GM18907 (cell line): ENCODE results near the gene MTM1.

ENCODE experiments used
- ATAC-seq: cut with Tn5 transposase; IDR thresholded peaks from one replicate; pipeline ENCODE4 v1.9.1; 2021; ENCODE audit warnings: mild to moderate bottlenecking, moderate library complexity; ENCODE audit not compliant: unreplicated experiment

MTM1 gene

DNA sequence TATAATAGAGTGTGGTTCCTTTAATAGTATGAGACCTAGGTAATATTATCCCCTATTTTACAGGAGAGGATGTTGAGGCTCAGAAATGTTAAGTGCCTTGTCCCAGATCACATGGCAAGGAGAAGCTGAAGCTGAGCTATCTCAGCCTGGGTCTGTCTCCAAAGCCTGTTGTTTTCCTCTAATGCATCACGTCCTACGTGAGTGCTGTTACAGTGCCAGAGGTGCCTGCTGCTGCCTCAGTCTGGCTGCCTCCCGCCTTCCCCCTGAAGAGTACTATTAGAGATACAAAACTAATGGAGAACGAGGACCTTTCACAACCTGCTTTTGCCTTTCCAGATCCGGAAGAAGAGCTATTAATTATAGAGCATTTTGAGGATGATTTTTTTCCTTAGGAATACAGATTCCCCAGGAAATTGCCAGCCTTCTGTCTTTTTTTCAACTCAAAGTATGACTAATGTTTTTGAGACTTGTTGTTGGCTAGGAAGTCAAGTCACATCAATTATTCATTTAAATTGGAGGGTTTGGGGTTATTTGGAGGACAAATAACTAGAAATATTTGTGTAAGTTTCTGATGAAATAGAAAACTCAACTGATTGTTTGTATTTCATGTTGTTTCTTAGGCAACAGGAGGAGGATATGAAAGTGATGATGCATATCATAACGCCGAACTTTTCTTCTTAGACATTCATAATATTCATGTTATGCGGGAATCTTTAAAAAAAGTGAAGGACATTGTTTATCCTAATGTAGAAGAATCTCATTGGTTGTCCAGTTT, 80.9 kb downstream of the MTM1 start:
- ATAC-seq = no peak

DNA sequence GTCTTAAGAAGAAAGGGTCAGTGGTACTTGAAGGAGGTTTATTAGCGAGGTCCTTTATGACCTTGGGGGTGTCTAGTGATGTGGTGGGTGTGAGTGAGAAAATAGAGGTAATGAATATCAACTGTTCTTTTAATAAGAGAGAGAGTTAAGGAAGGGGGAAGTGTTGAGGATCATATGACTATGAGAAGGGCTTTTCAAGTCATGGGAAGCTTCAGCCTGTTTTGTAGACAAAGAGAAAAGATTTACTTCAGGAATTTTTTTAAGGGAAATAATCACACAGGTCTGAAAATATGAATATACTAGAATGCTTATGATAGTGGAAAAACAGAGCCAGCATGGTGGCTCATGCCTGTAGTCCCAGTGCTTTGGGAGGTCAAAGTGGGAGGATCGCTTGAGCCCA, 83.5 kb downstream of the MTM1 start:
- no peak for ATAC-seq

DNA sequence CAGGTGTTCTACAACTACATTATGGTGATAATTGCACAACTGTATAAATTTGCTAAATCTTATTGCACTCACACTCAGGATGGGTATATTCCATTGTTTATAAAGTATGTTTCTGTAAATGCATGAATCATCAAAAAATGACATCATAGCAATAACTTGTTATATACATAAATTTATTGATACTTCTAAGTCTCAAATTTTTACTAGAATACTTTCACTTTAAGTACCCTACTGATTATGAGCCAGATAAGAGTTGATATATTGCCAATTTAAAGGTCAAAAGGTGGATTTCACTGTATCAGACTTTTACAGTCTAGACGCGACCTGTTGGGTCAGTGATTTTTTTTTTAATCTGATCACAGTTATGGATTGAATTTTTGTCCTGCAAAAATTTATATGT, 87.4 kb downstream of the MTM1 start:
- ATAC-seq = no peak

DNA sequence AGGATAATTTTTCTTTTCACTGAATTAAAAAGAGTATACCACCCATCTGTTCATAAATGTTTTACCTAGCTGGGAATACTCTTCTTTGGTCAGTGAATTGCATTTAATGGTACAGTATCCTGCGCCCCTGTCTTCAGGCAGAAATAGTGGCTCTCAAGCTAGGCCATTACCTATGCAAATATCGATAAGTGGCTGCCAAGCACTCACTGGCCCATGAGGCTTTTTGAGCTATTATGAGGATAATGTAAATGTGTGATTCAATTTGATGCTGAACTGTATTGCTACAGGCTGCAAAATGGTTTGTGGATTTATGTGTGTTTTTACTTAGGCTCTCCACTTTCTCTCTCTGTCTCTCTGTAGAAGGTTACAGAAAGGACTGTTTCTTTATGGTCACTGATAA, 94.7 kb downstream of the MTM1 start:
- no peak for ATAC-seq

DNA sequence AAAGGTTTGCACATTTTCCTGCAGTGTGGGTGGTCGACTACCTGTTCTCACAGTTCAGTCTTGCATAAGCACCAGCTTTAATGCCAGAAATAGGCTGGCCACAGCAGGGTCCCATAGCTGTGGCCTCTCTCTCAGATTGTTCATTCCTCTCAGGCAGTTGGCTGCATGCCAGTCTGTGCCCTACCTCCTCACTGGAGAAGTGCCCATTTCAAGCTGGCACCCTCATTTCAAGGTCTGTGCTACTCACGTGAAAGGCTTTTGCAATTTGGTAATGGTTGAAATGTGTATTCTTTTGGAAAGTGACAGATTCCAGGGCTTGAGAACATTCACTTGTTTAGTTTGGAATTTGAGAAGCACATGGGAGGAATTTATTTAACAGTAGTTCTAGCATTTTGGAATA, 95.9 kb downstream of the MTM1 start:
- ATAC-seq = no peak

DNA sequence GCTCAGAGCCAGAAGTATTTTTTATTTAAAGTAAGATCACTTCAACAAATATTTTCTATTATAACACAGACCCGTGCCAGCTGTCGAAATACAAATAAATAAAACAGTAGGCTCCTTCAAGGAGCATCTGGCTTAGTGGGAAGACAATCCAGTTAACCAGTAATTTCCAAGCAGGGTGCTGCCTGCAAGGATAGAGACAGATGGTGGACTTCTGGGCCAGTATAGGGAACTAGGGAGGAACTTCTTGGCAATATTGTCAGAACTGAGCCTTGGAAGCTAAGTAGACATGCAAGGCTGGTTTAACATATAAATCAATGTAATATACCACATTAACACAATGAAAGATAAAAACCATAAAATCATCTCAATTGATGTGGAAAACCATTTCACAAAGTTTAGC, 107.8 kb downstream of the MTM1 start:
- no peak for ATAC-seq

DNA sequence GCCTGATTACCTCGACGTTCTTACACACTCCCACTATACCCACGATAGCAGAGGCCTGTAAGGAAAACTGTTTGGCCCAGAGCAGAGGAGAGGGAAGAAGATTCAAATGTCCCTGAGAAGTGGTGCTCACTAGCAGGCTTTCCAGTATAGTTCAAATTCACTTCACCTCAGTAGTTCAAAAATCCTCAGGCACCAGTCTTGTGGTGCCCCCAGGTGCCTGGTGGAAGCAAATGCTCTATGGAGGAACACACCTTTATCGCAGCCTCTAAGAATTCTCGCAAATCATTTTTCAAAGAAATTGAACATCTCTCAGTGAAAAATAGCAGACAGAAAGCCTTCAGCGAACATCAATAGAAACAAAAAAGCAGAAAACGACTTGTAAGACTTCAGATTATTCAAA, 112.6 kb downstream of the MTM1 start:
- no peak for ATAC-seq

DNA sequence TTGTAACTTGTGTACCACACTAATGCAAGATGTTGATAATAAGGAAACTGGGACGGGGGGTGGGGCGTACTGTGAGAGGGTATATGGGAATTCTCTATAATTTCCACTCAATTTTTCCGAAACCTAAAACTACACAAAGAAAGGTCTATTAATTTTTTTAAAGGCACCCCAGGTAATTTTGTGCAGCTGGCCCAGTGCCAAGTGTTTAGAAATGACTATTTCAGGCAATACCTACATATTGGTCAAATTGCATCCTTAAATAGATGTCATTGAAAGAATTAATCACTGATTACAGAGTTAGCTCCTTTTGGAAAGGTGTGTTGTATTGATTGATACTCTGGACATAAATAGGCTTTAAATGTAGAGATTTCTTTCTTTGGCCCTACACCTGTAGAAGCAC, 114.7 kb downstream of the MTM1 start:
- no peak for ATAC-seq

DNA sequence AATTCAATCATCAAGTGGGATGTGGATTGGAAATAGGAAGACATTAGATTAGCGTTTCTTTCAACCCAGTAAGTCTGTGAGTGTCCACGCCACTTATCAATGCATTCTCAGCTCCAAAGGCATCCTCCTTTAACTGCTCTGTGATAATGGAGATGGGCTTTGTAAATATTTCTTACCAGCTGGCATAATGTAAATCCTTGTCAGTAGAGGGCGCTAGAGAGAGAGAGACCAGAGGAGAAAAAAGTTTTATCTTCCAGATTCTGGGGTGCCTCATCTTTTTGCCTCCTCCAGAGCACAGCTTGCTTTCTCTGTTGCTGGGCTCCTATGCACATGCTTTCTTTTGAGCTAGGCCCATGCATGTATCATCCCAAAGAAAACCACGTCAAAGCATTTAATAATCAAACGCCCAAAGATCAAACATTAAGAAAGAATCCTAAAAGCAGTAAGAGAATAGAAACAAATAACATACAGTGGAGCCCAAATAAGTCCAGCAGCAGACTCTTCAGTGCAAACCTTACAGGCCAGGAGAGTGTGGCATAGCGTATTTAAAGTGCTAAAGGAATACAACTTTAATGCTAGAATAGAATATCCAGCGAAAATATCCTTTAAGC, 115.2 kb downstream of the MTM1 start:
- no peak for ATAC-seq

DNA sequence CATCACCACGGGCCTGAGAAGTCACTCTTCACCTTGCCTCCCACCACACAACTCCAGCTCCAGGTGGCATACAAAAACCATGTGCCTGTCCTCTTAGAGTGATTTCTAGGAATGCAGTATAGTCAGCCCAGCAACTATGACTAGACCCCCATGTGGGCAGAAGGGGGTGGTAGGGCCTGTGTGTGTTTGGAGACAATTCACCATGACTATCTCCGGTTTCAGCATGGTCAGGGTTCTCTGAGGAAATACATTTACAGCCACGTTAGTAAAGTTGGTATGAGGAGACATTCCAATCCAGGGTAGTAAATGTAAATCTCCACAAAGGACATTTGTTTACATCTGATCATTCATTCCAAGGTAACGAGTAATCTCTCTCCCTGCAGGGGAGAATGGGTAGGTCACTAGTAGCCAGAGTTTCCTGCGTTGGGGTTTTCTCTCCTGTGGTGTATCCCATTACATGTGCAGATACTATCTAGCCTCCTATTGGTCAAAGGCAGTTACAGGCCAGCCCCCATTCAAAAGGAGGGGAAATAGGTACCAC, 120.6 kb downstream of the MTM1 start:
- no peak for ATAC-seq

DNA sequence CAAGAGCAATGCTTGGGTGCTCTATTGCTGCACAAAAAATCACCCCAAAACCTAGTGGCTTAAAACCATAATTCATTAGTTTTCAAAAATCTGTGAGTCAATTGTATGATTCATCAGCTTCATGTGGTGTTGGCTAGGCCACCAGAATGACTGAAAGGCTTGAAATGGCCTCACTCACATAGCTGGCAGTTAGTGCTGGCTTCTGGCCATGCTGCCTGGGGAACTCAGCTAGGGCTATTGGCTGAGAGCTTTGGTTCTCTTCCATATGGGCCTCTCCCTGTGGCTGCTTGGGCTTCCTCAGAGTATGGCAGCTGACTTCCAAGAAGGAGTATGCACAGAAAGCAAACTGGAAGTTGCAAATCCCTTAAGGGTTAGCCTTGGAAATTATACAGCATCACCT, 121.7 kb downstream of the MTM1 start:
- ATAC-seq = no peak

DNA sequence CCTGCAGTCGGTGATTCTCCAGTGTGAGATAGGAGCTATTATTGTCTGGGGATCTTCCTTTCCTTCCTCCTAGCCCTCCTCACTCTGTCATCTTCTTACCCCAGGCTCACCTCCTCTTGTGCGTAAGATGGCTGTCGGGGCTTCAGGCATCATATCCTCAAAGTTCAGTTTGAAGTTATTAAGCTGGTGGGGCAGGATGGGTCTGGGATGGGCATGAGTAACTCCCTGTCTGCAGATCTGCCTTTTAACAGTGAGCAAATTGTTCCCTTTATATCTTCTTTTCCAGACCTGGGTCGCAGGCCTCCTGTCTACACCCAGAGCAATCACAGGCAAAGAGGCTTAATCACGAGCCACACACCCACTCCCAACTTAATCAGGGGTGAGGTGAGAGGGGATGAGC, 123.9 kb downstream of the MTM1 start:
- ATAC-seq = no peak

DNA sequence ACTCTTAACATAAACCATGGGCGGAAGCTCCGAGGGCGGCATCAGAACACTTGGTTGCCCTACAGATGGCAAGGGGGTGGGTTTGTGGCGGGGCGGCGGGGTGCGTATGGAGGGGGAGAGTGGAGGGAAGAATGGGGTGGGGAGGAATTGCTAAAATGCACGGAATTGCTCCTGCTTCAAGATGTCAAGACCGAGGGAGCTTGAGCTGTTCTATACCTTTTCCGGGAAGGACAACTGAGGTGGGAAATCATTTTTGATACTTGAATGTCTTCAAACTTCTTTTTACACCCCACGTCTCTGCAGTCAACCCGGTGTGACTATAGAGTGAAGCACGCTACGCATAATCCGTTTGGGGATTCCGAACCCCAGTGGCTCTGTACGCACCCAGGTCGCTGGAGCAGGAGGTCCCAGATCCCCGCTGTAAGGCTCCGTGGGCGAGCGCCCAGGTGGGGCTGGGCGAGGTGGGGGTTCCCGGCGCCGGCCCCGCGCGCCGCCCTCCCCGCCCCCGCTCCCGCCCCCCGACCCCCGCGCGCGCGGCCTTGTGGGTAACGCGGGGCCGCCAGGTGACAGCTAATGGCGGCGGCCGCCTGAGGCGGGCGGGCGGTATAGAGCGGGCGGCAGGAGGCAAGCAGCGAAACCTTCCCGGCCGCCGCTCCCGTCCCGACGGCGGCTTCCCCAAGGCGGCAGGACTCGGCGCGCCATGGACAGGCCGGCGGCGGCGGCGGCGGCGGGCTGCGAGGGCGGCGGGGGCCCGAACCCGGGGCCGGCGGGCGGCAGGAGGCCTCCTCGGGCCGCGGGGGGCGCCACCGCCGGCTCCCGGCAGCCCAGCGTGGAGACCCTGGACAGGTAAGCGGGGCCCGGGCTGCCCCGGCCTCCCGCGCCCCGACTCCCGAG, 124.7 kb downstream of the MTM1 start, which contains the start of gene MTMR1:
TSS of gene MTMR1 (plus strand) at position 566 of the 894 bp plus-strand sequence. CDS start at position 701, 135 bp downstream.
- peak; percentile 59 for ATAC-seq

DNA sequence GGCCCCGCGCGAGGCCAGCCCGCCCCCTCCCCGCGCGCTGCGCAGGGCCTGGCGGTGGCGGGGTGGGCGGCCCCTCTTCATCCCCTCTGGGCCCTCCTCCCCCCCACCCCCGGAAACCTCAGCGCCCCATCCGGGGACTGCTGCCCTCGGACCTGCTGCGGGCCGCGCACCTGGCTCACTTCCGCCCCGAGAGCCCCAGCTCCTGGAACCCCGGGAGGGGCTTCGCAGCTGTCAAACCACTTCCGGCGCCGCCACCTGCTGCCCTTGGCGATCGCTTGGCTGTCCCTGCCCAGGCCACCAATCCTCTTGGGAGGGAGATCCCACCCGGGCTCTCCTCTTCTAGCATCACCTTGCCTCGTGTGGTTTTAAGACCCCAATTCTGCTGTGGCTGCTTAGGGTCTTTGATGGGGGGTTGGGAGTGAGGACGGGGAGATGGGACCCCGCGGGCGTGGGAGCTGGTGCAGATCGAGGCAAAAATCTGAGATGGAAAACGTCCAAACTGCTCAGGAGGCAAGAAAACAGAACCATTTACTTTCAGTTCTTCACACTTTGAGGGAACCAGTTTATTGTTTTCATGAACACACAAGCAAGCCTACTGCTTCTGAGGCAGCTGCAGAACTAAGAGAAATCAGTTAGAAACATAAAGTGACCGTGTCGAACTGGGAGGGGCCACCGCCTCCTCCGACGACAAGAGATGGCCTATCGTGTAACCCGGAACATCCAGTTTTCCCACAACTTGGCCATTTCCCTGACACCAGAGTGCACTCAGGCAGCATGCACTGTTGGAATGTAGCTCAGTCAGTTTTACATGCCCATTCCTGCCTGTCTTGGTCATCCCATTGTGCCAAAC, 125.5 kb downstream of the MTM1 start:
- peak; percentile 76 for ATAC-seq

DNA sequence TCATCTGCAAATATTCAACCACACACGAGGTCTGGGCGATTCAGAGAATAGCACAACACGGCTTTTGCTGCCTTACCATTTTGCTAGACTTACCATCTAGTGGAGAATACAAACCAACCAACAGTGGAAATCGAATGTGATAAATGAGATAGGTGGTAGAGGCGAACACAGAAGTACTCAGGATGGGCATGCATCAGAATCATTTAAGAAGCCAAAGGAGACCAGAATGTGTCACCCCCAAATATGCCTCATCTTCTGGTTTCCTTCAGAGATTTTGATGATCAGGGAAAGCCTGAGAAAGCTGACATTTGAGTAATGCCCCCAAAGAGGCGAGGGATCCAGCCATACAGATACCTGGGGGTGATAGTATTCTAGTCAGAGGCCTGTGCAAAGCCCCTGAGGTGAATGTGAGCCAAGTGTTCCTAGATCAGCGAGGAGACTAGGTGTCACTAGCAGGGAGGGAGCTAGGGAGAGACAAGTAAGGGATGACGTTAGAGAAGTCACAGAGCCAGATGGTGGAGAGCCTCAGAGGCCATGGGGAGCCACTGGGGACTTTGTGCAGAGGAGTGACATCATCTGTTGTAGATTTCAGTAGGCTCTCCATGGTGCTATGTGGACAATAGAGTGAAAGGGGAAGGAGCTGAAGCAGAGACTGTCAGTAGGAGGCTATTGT, 126.5 kb downstream of the MTM1 start:
- ATAC-seq = no peak

DNA sequence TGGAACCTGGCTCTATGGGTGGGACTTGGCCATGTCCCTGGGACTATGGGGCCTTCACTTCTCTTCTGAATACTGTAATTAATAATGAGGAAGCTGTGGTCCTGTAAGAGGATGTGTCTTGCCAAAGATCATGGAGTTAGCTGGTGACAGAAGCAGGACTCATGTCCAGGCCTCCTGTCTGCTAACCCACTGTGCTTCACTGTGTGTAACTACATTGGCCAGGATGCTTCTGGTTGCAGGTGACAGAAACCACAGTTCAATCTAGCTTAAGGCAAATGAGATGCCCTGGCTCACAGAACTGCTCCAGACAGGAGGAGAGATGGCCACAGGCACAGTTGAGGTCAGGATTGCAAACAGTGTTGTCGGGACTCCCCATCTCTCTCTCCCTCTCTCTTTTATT, 127.9 kb downstream of the MTM1 start:
- ATAC-seq = no peak

DNA sequence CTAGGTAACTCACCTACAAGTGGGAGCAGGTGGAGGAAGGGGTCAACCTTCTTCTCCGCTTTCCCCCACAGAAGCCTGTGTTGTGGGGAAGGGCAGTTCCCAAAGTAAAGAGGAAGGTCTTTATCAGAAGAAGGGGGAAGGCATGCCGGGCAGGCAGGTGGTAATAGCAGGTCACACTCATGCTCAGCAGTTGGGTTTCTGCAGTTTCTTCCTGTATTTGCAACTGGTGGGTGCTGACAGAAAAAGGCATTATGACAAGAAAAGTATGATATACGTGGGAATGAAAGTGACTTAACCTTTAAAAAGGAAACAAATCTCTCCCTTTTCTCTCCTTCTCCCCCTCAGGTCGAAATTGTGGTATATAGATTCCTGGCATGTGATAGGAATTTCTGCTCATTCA, 128.4 kb downstream of the MTM1 start:
- no peak for ATAC-seq

DNA sequence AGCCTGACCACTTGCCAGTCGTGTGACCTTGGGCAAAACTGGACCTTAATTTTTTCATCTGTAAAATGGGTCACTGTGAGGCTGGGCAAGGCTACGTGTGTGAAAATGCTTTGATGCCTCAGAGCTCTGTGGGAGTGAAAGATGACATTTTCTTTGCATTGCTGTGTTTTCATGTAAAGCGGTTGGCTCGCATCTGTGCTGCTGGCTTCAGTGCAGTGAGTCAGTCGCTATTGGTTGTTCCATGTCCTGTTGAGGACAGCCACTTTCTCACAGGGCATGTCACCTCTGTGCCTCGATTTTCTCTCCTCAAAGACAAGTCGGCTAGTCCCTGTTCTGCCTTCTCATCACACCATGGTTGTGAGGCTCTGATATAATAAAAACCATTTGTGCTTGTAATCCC, 129.2 kb downstream of the MTM1 start:
- ATAC-seq = no peak

DNA sequence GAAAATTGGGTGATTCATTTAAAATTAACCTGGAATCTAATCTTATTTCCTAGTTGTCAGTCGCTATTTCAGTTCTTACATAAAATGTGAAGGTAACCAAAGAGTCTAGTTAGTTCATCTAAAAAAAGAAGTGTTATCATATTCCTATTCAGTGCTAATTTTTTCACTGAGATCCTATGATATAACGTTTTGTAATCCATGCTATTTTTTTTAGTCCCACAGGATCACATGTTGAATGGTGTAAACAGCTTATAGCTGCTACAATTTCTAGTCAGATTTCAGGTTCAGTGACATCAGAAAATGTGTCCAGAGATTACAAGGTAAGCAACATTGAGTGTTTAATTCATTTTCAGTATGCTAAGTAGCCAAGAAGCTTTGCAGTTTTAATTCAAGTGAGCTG, 130.6 kb downstream of the MTM1 start:
- ATAC-seq = no peak

DNA sequence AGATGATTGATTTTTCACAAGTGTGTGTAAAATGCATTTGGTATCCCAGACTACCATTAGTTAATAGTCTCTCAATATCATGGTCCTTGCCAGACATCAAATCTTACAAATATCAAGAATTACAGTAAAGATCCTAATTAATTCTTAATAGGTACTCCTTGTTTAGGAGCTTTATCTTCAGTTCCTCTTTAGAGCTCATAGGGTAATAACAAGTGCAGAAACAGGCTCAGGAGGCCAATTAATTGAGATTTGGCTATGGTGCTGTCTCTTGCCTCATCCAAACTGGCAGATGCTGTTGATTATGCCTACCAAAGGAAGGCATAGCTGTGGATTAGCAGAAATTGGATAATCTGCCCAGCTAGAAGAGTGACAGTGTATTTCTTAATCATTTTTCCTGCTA, 131.7 kb downstream of the MTM1 start:
- no peak for ATAC-seq
